Activated T-helper 17 cell treated with anti-CD3 and anti-CD28 coated beads, Interleukin-2, amount 50 U/mL, for 72 hours (primary cell): ENCODE results near the gene FBXO33. TPM values are rescaled to one million over a fixed set of nuclear protein-coding genes. Genes with fewer than 3 reads are reported as not detected.

Experiments used
- ATAC-seq: fragments of 150-1000 bp; cut with Tn5 transposase; replicated peaks from 2 replicates; pipeline ENCODE4 v1.10.0; 2021; ENCODE audit warnings: mild to moderate bottlenecking, moderate library complexity
- H3K27ac Mint-ChIP-seq: one replicate; pipeline ENCODE4 v1.8.0; 2022; ENCODE audit warnings: mixed read lengths
- H3K27me3 Mint-ChIP-seq: one replicate; pipeline ENCODE4 v1.8.0; 2022; ENCODE audit warnings: mixed read lengths
- H3K36me3 Mint-ChIP-seq: one replicate; pipeline ENCODE4 v1.8.0; 2022; ENCODE audit warnings: low read depth, mild to moderate bottlenecking, mixed read lengths
- H3K4me1 Mint-ChIP-seq: one replicate; pipeline ENCODE4 v1.8.0; 2022; ENCODE audit warnings: mixed read lengths
- H3K4me3 Mint-ChIP-seq: one replicate; pipeline ENCODE4 v1.8.0; 2022; ENCODE audit warnings: mild to moderate bottlenecking, mixed read lengths
- H3K9me3 Mint-ChIP-seq: one replicate; pipeline ENCODE4 v1.8.0; 2022; ENCODE audit warnings: mixed read lengths
- total RNA-seq, 2 donors: library from RNA; stranded (reverse); gene quantifications; one replicate each; pipeline ENCODE4 v1.2.3, GENCODE V29; 2022

Gene FBXO33
- total RNA-seq, 2 donors from 2014 or later, result 15.8 to 19.1 TPM

DNA sequence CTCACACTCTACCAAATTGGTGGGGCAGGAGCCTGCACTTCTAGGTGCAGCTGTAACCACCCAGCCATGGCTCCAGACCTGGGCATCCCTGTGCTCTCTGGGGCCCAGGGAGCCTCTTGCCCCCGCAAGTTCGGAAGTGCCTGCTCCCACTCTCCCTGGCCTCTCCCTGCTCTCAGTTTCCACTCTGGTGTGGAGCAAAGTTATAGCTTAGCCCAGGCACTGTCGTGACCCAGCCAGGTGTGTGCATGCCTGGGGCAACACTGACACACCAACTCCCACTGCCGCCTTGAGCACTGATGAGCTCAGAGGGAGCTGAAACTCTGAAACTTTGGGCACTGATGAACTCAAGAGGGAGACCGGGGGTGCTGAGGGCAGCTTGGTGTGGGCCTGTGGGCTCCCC, 8.7 kb upstream of the FBXO33 start:
- H3K9me3 Mint-ChIP-seq, result no peaks in the 10 kb centered on the region
- H3K4me3 Mint-ChIP-seq, result no peak overlapping the region
- H3K27me3 Mint-ChIP-seq, result no peaks in the 10 kb centered on the region
- no peak overlapping the region for H3K27ac Mint-ChIP-seq
- no peak for ATAC-seq
- no peaks in the 10 kb centered on the region for H3K4me1 Mint-ChIP-seq
- H3K36me3 Mint-ChIP-seq, result no peaks in the 10 kb centered on the region

DNA sequence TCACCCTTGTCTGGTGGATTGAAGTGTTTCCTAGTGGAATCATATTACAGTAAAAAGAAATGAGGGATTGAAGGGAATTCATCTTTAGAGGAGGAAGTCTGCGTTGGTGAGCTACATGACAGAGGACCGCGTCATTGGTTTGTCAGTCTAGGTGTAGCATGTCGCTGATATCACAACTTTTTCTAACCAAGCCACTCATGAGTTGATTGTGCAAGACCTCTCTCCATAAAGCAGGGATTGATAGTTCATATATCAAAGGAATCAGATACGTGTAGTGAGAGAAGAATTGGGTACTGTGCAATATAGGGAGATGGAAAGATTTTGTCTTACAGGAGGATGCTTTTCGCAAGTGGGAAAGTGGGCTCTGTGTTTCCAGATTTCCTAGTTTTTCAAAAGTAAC, 3.0 kb upstream of the FBXO33 start:
- peak overlapping the region; percentile 30 for H3K27ac Mint-ChIP-seq
- ATAC-seq, result no peak
- no peak overlapping the region for H3K4me3 Mint-ChIP-seq
- peaks cover 16% of the 10 kb centered on the region for H3K4me1 Mint-ChIP-seq
- no peaks in the 10 kb centered on the region for H3K27me3 Mint-ChIP-seq
- H3K9me3 Mint-ChIP-seq, result no peaks in the 10 kb centered on the region
- H3K36me3 Mint-ChIP-seq, result peaks cover 18% of the 10 kb centered on the region

DNA sequence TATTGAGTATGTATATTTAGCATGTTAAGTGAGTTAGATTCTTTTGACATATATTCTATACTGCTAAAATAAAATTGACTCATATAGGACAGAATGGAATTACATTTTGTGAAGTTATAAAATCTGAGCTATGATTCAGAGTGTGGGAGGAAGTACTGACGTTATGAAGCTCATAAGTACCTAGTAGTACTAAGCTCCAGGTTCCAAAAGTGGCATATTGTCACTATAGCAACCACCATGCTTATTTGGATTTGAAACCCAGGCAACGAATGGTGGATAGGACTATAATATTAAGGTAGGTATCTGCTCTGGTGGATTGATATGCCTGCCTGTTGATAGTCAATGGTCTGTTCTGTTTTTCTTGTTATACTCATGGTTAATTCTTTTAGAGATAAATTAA, 2.2 kb upstream of the FBXO33 start:
- Mint-ChIP-seq H3K4me3 (no peak overlapping the region), H3K36me3 (peaks cover 27% of the 10 kb centered on the region), H3K4me1 (peaks cover 24% of the 10 kb centered on the region), H3K27ac (no peak overlapping the region), H3K27me3 (no peaks in the 10 kb centered on the region), H3K9me3 (no peaks in the 10 kb centered on the region)
- ATAC-seq, result no peak

DNA sequence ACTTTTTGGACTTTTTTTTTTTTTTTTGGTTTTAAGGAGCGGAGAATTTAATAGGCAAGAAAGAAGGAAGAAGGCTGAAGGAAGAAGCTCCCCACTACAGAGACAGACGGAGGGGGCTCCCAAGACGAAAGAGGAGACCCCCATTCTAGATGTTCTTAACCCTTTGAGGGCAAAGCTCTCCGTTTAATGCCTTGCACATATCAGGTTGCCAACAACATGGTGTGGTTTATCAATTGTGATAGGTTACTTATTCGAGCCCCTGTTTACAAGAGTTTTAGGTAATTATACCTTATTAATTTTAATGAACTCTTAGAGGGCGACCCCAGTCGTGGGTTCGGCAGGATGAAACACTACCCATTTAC, 1.2 kb upstream of the FBXO33 start:
- Mint-ChIP-seq H3K27me3 (no peaks in the 10 kb centered on the region), H3K9me3 (no peaks in the 10 kb centered on the region), H3K27ac (peak overlapping the region; percentile 100), H3K4me3 (peak overlapping the region; percentile 100), H3K36me3 (peaks cover 27% of the 10 kb centered on the region), H3K4me1 (peaks cover 31% of the 10 kb centered on the region)
- ATAC-seq, result no peak

DNA sequence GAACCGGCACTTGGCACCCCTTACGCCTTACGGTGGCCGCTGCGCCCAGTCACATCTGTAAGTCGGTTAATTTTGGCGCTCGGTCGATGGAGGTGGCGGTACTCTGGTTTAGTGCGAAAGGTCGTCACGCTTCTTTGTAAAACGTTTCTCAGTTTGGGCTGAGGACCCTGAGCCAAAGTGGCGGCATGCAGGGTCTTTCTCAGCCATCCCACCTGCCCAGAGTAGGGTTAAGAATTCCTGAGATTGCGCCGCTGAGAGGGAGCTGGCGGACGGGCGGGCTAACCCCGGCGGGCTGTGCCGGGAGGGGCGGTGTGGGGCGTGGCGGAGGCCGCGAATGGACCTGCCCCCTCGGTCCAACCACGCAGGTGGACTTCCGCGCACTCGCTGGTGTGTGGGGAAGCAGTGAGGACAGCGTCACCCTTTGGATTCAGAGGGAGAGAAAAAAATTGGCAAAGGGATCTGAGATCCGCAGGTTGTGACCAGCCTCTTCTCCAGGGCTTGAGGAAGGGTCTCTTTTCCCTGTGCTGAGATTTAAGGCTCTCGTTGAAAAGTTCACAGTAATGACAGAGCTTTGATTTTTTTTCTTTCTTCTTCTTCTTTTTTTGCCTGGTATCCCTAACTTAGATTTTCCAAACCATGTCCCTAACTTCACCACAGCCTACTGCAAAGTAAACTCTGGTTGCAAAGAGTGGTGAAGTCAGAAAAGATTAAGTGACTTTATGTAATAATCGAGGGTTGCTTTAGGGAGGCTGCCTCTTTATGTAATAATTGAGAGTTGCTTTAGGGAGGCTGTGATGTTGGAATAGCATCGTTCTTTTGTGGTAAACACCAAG, 602 bp upstream of the FBXO33 start:
- Mint-ChIP-seq H3K4me3 (peak overlapping the region; percentile 100), H3K4me1 (peaks cover 34% of the 10 kb centered on the region), H3K9me3 (no peaks in the 10 kb centered on the region), H3K27ac (peak overlapping the region; percentile 100), H3K27me3 (no peaks in the 10 kb centered on the region), H3K36me3 (peaks cover 27% of the 10 kb centered on the region)
- peak; percentile 70 for ATAC-seq

DNA sequence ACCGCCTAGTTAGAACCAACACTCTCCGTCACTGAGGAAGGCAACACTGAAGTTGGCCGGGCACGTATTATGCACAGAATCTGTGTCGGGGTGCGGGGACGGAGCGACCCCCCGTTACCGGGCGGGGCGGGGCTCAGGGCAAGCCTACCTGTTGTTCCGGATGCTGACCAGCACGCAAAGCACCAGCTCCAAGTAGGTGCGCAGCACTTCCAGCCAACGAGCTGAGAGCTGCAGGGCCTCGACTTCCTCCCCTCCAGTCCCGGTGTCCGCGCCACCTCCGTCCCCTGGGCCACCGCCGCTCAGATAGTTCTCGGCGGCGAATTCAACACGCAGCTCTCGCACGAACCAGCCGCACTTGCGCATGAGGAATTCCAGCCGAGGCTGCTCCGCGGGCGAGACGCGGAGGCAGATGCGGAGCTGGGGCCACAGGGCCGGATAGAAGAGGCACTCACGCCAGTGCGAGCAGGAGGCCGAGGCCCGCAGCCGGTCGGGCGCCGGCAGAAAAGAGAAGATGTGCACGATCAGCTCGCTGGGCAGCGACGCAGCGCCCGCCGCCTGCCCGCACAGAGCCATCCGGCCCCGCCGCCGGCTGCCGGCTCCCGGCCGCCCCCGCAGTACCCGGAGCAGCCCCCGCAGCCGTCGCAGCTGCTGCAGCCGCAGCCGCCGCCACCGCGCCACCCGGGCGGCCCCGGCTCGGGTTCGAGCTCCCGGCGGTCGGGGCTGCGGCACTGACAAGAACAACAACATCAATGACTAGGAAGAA, 636 bp downstream of the FBXO33 start:
- H3K27me3 Mint-ChIP-seq, result no peaks in the 10 kb centered on the region
- peaks cover 36% of the 10 kb centered on the region for H3K4me1 Mint-ChIP-seq
- no peaks in the 10 kb centered on the region for H3K9me3 Mint-ChIP-seq
- peak; percentile 15 for ATAC-seq
- H3K36me3 Mint-ChIP-seq, result peaks cover 27% of the 10 kb centered on the region
- peak overlapping the region; percentile 100 for H3K27ac Mint-ChIP-seq
- peak overlapping the region; percentile 100 for H3K4me3 Mint-ChIP-seq

DNA sequence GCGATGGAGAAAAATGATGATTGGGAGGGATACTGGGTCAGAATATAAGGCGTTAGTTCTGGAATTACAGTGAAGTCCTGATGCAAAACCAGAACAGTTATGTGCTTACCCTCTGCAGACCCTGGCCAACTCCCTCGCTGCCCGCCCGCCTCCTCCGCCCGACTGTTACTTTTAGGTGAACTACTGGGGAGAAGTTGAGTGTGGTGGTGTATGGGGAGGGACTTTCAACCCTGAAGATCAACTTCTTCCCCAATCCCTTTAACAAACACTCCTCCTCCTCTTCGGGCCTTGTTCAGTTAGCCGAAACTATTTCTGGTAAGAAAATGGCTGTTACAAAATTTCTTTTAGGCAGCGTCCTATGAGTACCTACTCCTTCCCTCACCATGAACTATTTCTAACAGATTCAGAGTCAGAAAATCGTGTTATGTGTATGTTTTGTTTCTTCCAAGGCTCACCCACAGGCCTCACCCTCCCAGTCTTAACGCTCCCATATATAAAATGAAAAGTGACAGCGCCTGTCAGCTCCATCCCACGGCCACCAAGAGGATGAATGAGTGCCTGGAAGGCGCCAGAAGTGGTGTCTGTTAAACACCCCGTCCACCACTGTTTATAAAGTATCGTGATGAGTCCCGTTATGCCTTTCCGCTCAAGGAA, 1.3 kb downstream of the FBXO33 start:
- no peaks in the 10 kb centered on the region for H3K27me3 Mint-ChIP-seq
- ATAC-seq, result peak; percentile 7
- peak overlapping the region; percentile 100 for H3K27ac Mint-ChIP-seq
- H3K4me1 Mint-ChIP-seq, result peaks cover 41% of the 10 kb centered on the region
- peaks cover 27% of the 10 kb centered on the region for H3K36me3 Mint-ChIP-seq
- no peaks in the 10 kb centered on the region for H3K9me3 Mint-ChIP-seq
- peak overlapping the region; percentile 100 for H3K4me3 Mint-ChIP-seq

DNA sequence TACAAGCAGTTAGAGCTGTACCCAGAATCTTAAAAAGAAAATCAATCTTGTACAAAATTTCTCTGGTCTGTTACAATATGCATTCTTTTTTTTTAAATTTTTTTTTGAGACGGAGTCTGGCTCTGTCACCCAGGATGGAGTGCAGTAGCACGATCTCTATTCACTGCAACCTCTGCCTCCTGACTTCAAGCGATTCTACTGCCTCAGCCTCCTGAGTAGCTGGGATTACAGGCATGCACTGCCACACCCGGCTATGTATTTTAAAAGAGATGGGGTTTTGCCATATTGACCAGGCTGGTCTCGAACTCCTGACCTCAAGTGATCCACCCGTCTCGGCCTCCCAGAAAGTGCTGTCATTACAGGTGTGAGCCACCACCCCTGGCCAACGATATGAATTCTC, 4.1 kb downstream of the FBXO33 start:
- no peak for ATAC-seq

DNA sequence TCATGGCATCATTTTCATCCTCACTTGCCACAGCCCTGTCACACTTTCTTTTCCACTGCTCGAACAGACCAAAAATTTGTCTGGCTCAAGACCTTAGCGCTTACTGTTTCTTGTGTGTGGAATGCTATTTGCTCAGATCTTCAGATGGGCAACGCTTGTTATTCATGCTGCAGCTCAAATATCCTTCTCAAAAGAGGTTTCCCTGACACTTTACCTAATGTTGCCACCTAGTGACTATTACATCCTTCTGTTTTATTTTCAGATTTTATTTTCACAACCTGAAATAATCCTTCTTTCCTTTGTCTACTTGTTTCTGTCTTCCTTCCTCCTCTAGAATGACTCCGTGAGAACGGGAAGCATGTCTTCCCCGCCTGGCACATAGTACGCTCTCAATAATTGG, 5.6 kb downstream of the FBXO33 start:
- peaks cover 47% of the 10 kb centered on the region for H3K4me1 Mint-ChIP-seq

More for the DNA sequence above, 4.1 kb downstream of the FBXO33 start:
- Mint-ChIP-seq H3K27me3 (no peaks in the 10 kb centered on the region), H3K27ac (peak overlapping the region; percentile 26), H3K4me3 (peak overlapping the region; percentile 100), H3K36me3 (peaks cover 27% of the 10 kb centered on the region), H3K9me3 (no peaks in the 10 kb centered on the region), H3K4me1 (peaks cover 43% of the 10 kb centered on the region)

DNA sequence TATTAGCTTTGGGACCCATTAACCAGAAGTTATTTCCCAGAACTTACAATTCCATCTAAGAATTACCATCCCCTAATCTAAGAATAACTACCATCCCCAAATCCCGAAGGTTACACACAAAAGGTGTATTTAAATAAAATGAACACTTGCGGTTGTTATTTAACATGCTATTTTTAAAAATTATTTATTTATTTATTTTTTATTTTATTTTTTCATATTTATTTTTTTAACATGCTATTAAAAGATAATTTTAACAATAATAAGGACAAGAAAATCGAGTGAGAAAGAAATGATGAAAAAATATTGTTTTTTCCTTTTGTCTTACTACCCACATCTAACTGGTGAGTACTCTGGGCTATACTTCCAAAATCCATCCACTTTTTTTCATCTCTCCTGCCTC, 6.3 kb downstream of the FBXO33 start:
- Mint-ChIP-seq H3K27ac (peak overlapping the region; percentile 6), H3K9me3 (no peaks in the 10 kb centered on the region), H3K4me1 (peaks cover 46% of the 10 kb centered on the region), H3K4me3 (peak overlapping the region; percentile 43), H3K27me3 (no peaks in the 10 kb centered on the region), H3K36me3 (peaks cover 18% of the 10 kb centered on the region)
- no peak for ATAC-seq

More for the DNA sequence above, 5.6 kb downstream of the FBXO33 start:
- no peak for ATAC-seq
- Mint-ChIP-seq H3K9me3 (no peaks in the 10 kb centered on the region), H3K27ac (peak overlapping the region; percentile 6), H3K27me3 (no peaks in the 10 kb centered on the region), H3K4me3 (peak overlapping the region; percentile 43), H3K36me3 (peaks cover 22% of the 10 kb centered on the region)

DNA sequence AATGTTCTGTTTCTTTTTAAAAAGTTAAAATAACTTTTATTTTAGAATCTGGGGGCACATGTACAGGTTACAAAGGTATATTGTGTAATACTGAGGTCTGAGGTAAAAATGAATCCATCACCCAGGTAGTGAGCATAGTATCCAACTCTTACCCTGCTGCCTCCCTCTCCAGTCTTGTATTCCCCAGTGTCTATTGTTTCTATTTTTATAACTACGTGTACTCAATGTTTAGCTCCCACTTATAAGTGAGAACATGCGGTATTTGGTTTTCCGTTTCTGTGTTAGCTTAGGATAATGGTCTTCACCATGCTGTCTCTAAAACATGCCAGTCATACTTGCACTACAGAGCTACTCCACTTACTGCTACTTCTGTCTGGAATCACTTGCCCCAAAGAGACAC, 8.4 kb downstream of the FBXO33 start:
- Mint-ChIP-seq H3K4me1 (peaks cover 30% of the 10 kb centered on the region), H3K4me3 (no peak overlapping the region), H3K27ac (peak overlapping the region; percentile 16), H3K9me3 (no peaks in the 10 kb centered on the region), H3K36me3 (peaks cover 11% of the 10 kb centered on the region), H3K27me3 (no peaks in the 10 kb centered on the region)
- no peak for ATAC-seq

DNA sequence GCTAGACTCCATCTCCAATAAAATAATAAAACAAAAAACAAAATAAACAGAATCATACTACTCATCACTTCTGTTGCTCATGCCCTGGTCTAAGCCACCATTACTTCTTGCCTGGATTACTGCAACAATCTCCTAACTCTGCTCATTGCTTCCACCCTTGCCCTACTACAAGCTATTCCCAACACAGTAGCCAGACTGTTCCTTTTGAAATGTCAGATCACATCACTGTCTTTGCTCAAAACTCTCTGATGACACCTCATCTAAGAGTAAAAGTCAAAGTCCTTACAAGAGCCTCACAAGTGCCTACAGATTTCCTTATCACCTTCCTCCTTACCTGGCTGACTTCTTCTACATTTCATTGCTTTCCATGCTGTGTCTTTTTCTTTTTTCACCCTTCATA, 10.0 kb downstream of the FBXO33 start:
- H3K36me3 Mint-ChIP-seq, result peaks cover 14% of the 10 kb centered on the region

DNA sequence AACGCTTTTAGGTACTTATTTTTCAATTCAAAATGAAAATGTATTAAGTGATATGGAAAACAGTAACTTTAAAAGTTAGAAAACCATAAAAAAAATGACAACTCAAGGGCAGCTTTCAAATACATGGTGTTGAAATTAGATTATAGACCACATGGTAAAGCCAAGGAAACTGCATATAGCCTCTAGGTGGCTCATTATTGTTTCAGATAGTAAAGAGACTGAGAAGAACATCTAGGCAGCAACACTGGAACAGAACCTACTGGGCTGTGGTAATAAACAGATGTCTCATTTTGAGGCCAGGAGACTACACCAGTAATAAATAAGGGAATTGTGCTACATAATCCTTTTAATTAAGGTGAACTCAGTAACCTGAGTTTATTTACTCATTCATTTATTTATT, 13.0 kb downstream of the FBXO33 start:
- H3K27me3 Mint-ChIP-seq, result no peaks in the 10 kb centered on the region
- H3K36me3 Mint-ChIP-seq, result peaks cover 35% of the 10 kb centered on the region
- ATAC-seq, result no peak
- H3K9me3 Mint-ChIP-seq, result peaks cover 6% of the 10 kb centered on the region
- H3K4me1 Mint-ChIP-seq, result peaks cover 15% of the 10 kb centered on the region
- no peak overlapping the region for H3K4me3 Mint-ChIP-seq
- H3K27ac Mint-ChIP-seq, result no peak overlapping the region

More for the DNA sequence above, 10.0 kb downstream of the FBXO33 start:
- Mint-ChIP-seq H3K9me3 (no peaks in the 10 kb centered on the region), H3K27ac (no peak overlapping the region), H3K4me1 (peaks cover 23% of the 10 kb centered on the region), H3K27me3 (no peaks in the 10 kb centered on the region), H3K4me3 (no peak overlapping the region)
- no peak for ATAC-seq

DNA sequence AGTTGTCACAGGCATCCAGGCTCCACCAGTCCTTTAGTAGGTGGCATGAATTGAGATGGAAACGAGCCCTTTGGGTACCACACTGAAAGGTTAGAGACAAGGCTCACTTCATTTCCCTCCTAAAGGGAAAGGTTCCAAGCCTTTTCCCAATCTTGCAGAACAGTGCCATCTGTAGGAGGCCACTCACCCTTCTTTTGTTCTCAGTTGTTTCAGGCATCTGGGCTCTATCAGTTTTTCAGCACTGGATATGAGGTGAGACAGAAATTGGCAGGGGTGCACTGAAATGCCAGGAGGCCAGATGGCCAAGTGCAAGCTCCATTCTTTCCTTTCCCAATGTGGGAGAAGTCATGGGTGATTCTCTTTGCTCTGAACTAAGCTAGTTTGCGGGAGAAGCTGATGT, 15.2 kb downstream of the FBXO33 start:
- H3K4me3 Mint-ChIP-seq, result no peak overlapping the region

More for the DNA sequence above, 15.2 kb downstream of the FBXO33 start:
- H3K36me3 Mint-ChIP-seq, result peaks cover 43% of the 10 kb centered on the region
- H3K9me3 Mint-ChIP-seq, result peaks cover 14% of the 10 kb centered on the region
- no peak overlapping the region for H3K27ac Mint-ChIP-seq
- H3K4me1 Mint-ChIP-seq, result peaks cover 5% of the 10 kb centered on the region
- H3K27me3 Mint-ChIP-seq, result no peaks in the 10 kb centered on the region
- ATAC-seq, result no peak
